Lower lobe of right lung (tissue), 2 donors: Measurements from ENCODE around the gene KRT73. TPM values are rescaled to one million over a fixed set of nuclear protein-coding genes. Genes with fewer than 3 reads are reported as not detected.

Experiments used
- ATAC-seq, 2 donors: fragments of 200-7000 bp; cut with Tn5 transposase; one replicate each; pipeline ENCODE4 v1.9.1; 2020 to 2022; ENCODE audit warnings: mild to moderate bottlenecking in 2 of 2, moderate library complexity in 2 of 2
- DNase-seq: peaks from one replicate; pipeline ENCODE4 v3.0.0-alpha.2; 2020
- H3K27ac ChIP-seq: fragments of 200-600 bp; one replicate; pipeline ENCODE4 v1.8.0; 2022
- H3K27me3 ChIP-seq: fragments of 200-600 bp; one replicate; pipeline ENCODE4 v1.8.0; 2022; ENCODE audit warnings: low read depth
- H3K36me3 ChIP-seq: fragments of 200-600 bp; one replicate; pipeline ENCODE4 v1.8.0; 2022; ENCODE audit warnings: mild to moderate bottlenecking
- H3K4me1 ChIP-seq: fragments of 200-600 bp; one replicate; pipeline ENCODE4 v1.8.0; 2022
- H3K4me3 ChIP-seq: fragments of 200-600 bp; one replicate; pipeline ENCODE4 v1.8.0; 2022; ENCODE audit warnings: mild to moderate bottlenecking
- H3K9me3 ChIP-seq: fragments of 200-600 bp; one replicate; pipeline ENCODE4 v1.8.0; 2022
- CTCF ChIP-seq: fragments of 200-600 bp; IDR thresholded peaks from one replicate; pipeline ENCODE4 v1.8.0; 2022; ENCODE audit warnings: antibody characterized with exemption, mild to moderate bottlenecking
- intact Hi-C: fragments of 100-400 bp; cut with DNase I; formaldehyde crosslinking; loops from one replicate; pipeline ENCODE4 v1.11.0; 2022
- long read RNA-seq: library from polyadenylated mRNA; unstranded; transcript quantifications from one replicate; pipeline ENCODE4 v2.0.0, GENCODE V29; 2021
- total RNA-seq: library from RNA; stranded (reverse); fragmentation: NEBNext Ultra II Directional; extraction: Animal tissue kit (Norgen Biotek cat#: 25700); gene quantifications from one replicate; pipeline ENCODE4 v1.2.1, GENCODE V29; 2021
- donor health status: DM: no; HTN: yes; CAD: no; lungs with severe emphysema.

KRT73 gene
- total RNA-seq = not detected
- long read RNA-seq = 0 reads

- no peaks in the 10 kb centered on the region for H3K9me3 ChIP-seq
- no peak within 1 kb of the TSS for H3K27ac ChIP-seq
- H3K36me3 ChIP-seq = no peaks in the 10 kb centered on the region
- intact Hi-C loops = no loop called here
- ATAC-seq = no peak
- no peak for DNase-seq
- no peak within 1 kb of the TSS for H3K4me3 ChIP-seq
- peaks cover 12% of the 10 kb centered on the region for H3K27me3 ChIP-seq
- TF ChIP-seq CTCF = no peak
- no peaks in the 10 kb centered on the region for H3K4me1 ChIP-seq
Measured at GRCh38 chr12:52618216-52618615, at the start of gene KRT73. TSS of gene KRT73 (minus strand) at chr12:52618559. CDS start at chr12:52618524, 35 bp downstream.

GRCh38 chr12:52667931-52668330 is 49.6 kb upstream of the KRT73 start:
- Histone ChIP-seq H3K36me3 (no peaks in the 10 kb centered on the region), H3K9me3 (no peaks in the 10 kb centered on the region), H3K4me3 (no peak overlapping the region), H3K27ac (no peak overlapping the region), H3K4me1 (no peaks in the 10 kb centered on the region), H3K27me3 (peaks cover 7% of the 10 kb centered on the region)
- no peak for DNase-seq
- TF ChIP-seq CTCF = no peak
- intact Hi-C loops = no loop called here
- no peak for ATAC-seq

GRCh38 chr12:52667509-52667908 is 49.1 kb upstream of the KRT73 start:
- Histone ChIP-seq H3K4me3 (no peak overlapping the region), H3K4me1 (no peaks in the 10 kb centered on the region), H3K36me3 (no peaks in the 10 kb centered on the region), H3K27me3 (peaks cover 7% of the 10 kb centered on the region), H3K27ac (no peak overlapping the region), H3K9me3 (no peaks in the 10 kb centered on the region)
- no peak for ATAC-seq
- DNase-seq = no peak
- intact Hi-C loops = no loop called here
- no peak for TF ChIP-seq CTCF

- no peaks in the 10 kb centered on the region for H3K36me3 ChIP-seq
- intact Hi-C loops = no loop called here
- no peaks in the 10 kb centered on the region for H3K4me1 ChIP-seq
- no peaks in the 10 kb centered on the region for H3K9me3 ChIP-seq
- ATAC-seq (no peak), DNase-seq (no peak)
- no peak for TF ChIP-seq CTCF
- H3K4me3 ChIP-seq = no peak overlapping the region
- peaks cover 7% of the 10 kb centered on the region for H3K27me3 ChIP-seq
- H3K27ac ChIP-seq = no peak overlapping the region
Measured at GRCh38 chr12:52666471-52666870, 48.1 kb upstream of the KRT73 start.

GRCh38 chr12:52663420-52663819 is 45.1 kb upstream of the KRT73 start:
- intact Hi-C loops = no loop called here
- H3K4me3 ChIP-seq = no peak overlapping the region
- no peaks in the 10 kb centered on the region for H3K36me3 ChIP-seq
- H3K9me3 ChIP-seq = no peaks in the 10 kb centered on the region
- peaks cover 7% of the 10 kb centered on the region for H3K27me3 ChIP-seq
- ATAC-seq (no peak), DNase-seq (no peak)
- TF ChIP-seq CTCF = no peak
- no peak overlapping the region for H3K27ac ChIP-seq
- no peaks in the 10 kb centered on the region for H3K4me1 ChIP-seq

- H3K27ac ChIP-seq = no peak overlapping the region
- DNase-seq = no peak
- no peak for ATAC-seq
- no peaks in the 10 kb centered on the region for H3K4me1 ChIP-seq
- no peaks in the 10 kb centered on the region for H3K36me3 ChIP-seq
- TF ChIP-seq CTCF = no peak
- no peaks in the 10 kb centered on the region for H3K9me3 ChIP-seq
- peaks cover 6% of the 10 kb centered on the region for H3K27me3 ChIP-seq
- intact Hi-C loops = no loop called here
- no peak overlapping the region for H3K4me3 ChIP-seq
Measured at GRCh38 chr12:52662918-52663229, 44.5 kb upstream of the KRT73 start.
